H9 (cell line): Measurements from ENCODE around the gene DLGAP4. TPM values are rescaled to one million over a fixed set of nuclear protein-coding genes. Genes with fewer than 3 reads are reported as not detected.

Experiments used
- DNase-seq: peaks from one replicate; pipeline ENCODE4 v3.0.0-alpha.2; 2017
- H2AFZ ChIP-seq: one replicate; pipeline ENCODE4 v1.6.1; 2013; ENCODE audit warnings: mild to moderate bottlenecking, low read length, control low read depth, moderate library complexity
- H2AK5ac ChIP-seq: 2 replicates; pipeline ENCODE4 v1.6.1; 2013; ENCODE audit warnings: low read length, control low read depth, mixed read lengths; ENCODE audit not compliant: insufficient read length
- H2BK120ac ChIP-seq: one replicate; pipeline ENCODE4 v1.6.1; 2013; ENCODE audit warnings: low read depth, mild to moderate bottlenecking, low read length, control low read depth, inconsistent platforms; ENCODE audit not compliant: poor library complexity, severe bottlenecking
- H2BK12ac ChIP-seq: 2 replicates; pipeline ENCODE4 v1.6.1; 2013; ENCODE audit warnings: low read length, control low read depth, mixed read lengths, low read depth; ENCODE audit not compliant: insufficient read length
- H2BK15ac ChIP-seq: 2 replicates; pipeline ENCODE4 v1.6.1; 2013; ENCODE audit warnings: low read depth, low read length, control low read depth
- H2BK20ac ChIP-seq: one replicate; pipeline ENCODE4 v1.6.1; 2013; ENCODE audit warnings: low read depth, mild to moderate bottlenecking, low read length, control low read depth, inconsistent platforms; ENCODE audit not compliant: poor library complexity, severe bottlenecking
- H2BK5ac ChIP-seq: 2 replicates; pipeline ENCODE4 v1.6.1; 2013; ENCODE audit warnings: low read length, control low read depth, mixed read lengths; ENCODE audit not compliant: insufficient read length
- H3K14ac ChIP-seq: 2 replicates; pipeline ENCODE4 v1.6.1; 2013; ENCODE audit warnings: low read length, control low read depth; ENCODE audit not compliant: insufficient read depth
- H3K18ac ChIP-seq: 2 replicates; pipeline ENCODE4 v1.6.1; 2013; ENCODE audit warnings: low read depth, mild to moderate bottlenecking, mixed read lengths, low read length, control low read depth; ENCODE audit not compliant: insufficient read length
- H3K23ac ChIP-seq: 2 replicates; pipeline ENCODE4 v1.6.1; 2013; ENCODE audit warnings: low read length, control low read depth, mixed read lengths, low read depth; ENCODE audit not compliant: insufficient read length
- H3K23me2 ChIP-seq: 2 replicates; pipeline ENCODE4 v1.6.1; 2013; ENCODE audit warnings: low read depth, mild to moderate bottlenecking, mixed read lengths, low read length, control low read depth; ENCODE audit not compliant: insufficient read length, poor library complexity, severe bottlenecking
- H3K27ac ChIP-seq: 2 replicates; pipeline ENCODE4 v1.5.1; 2013; ENCODE audit warnings: low read length, control low read depth, mixed read lengths, low read depth; ENCODE audit not compliant: insufficient read length
- H3K27me3 ChIP-seq: 2 replicates; pipeline ENCODE4 v1.6.1; 2013; ENCODE audit warnings: low read length, control low read depth, inconsistent platforms; ENCODE audit not compliant: insufficient read depth
- H3K4ac ChIP-seq: 2 replicates; pipeline ENCODE4 v1.6.1; 2013; ENCODE audit warnings: low read depth, mild to moderate bottlenecking, control low read depth, inconsistent platforms, low read length, moderate library complexity
- H3K4me1 ChIP-seq: 2 replicates; pipeline ENCODE4 v1.6.1; 2013; ENCODE audit warnings: low read length, control low read depth, inconsistent platforms; ENCODE audit not compliant: insufficient read depth
- H3K4me2 ChIP-seq: 2 replicates; pipeline ENCODE4 v1.6.1; 2013; ENCODE audit warnings: low read length, control low read depth, mixed read lengths; ENCODE audit not compliant: insufficient read length, insufficient read depth
- H3K56ac ChIP-seq: 2 replicates; pipeline ENCODE4 v1.6.1; 2013; ENCODE audit warnings: low read depth, mild to moderate bottlenecking, mixed read lengths, low read length, control low read depth; ENCODE audit not compliant: insufficient read length
- H3K79me1 ChIP-seq: 2 replicates; pipeline ENCODE4 v1.6.1; 2013; ENCODE audit warnings: low read depth, mild to moderate bottlenecking, moderate library complexity, low read length, control low read depth, inconsistent platforms; ENCODE audit not compliant: insufficient read depth, poor library complexity, severe bottlenecking
- H3K79me2 ChIP-seq: 2 replicates; pipeline ENCODE4 v1.6.1; 2013; ENCODE audit warnings: low read length, control low read depth, inconsistent platforms; ENCODE audit not compliant: insufficient read depth
- H3K9ac ChIP-seq: 2 replicates; pipeline ENCODE4 v1.6.1; 2013; ENCODE audit warnings: low read length, control low read depth, mixed read lengths; ENCODE audit not compliant: insufficient read length; ENCODE audit errors: extremely low read depth
- H3K9me3 ChIP-seq: one replicate; pipeline ENCODE4 v1.6.1; 2013; ENCODE audit warnings: low read depth, low read length, inconsistent platforms; ENCODE audit not compliant: control insufficient read depth
- H3T11ph ChIP-seq: one replicate; pipeline ENCODE4 v1.6.1; 2013; ENCODE audit warnings: mild to moderate bottlenecking, low read length, control low read depth, inconsistent platforms
- H4K20me1 ChIP-seq: one replicate; pipeline ENCODE4 v1.6.1; 2013; ENCODE audit not compliant: control insufficient read depth, insufficient read length, insufficient read depth
- H4K5ac ChIP-seq: 2 replicates; pipeline ENCODE4 v1.6.1; 2013; ENCODE audit warnings: low read depth, mild to moderate bottlenecking, mixed read lengths, low read length, control low read depth; ENCODE audit not compliant: insufficient read length
- H4K8ac ChIP-seq: replicated peaks from 2 replicates; pipeline ENCODE4 v1.6.1; 2013; ENCODE audit warnings: low read length, control low read depth, mixed read lengths, low read depth; ENCODE audit not compliant: insufficient read length
- H4K91ac ChIP-seq: 2 replicates; pipeline ENCODE4 v1.6.1; 2013; ENCODE audit warnings: low read depth, mild to moderate bottlenecking, moderate library complexity, mixed read lengths, low read length, control low read depth; ENCODE audit not compliant: insufficient read length
- H3K27ac Mint-ChIP-seq, 3 experiments: 2 replicates in 2 of 3; 3 replicates in 1 of 3; pipeline ENCODE4 v1.8.0; 2020 to 2021; ENCODE audit warnings: mixed read lengths in 3 of 3, mild to moderate bottlenecking in 1 of 3, moderate library complexity in 1 of 3
- H3K27me3 Mint-ChIP-seq: 2 replicates; pipeline ENCODE4 v1.8.0; 2021; ENCODE audit warnings: low read depth, mild to moderate bottlenecking, moderate library complexity, mixed read lengths
- H3K36me3 Mint-ChIP-seq, 3 experiments: 2 replicates in 2 of 3; 3 replicates in 1 of 3; pipeline ENCODE4 v1.8.0; 2020 to 2021; ENCODE audit warnings: low read depth in 3 of 3, mixed read lengths in 3 of 3; ENCODE audit not compliant: insufficient read depth in 1 of 3
- H3K4me1 Mint-ChIP-seq, 2 experiments: 2 replicates each; pipeline ENCODE4 v1.8.0; 2020; ENCODE audit warnings: mixed read lengths in 2 of 2
- H3K4me3 Mint-ChIP-seq, 2 experiments: 2 replicates in 1 of 2; 3 replicates in 1 of 2; pipeline ENCODE4 v1.8.0; 2020 to 2021; ENCODE audit warnings: mild to moderate bottlenecking in 2 of 2, mixed read lengths in 2 of 2, moderate library complexity in 1 of 2
- H3K9me3 Mint-ChIP-seq, 2 experiments: 2 replicates in 1 of 2; 3 replicates in 1 of 2; pipeline ENCODE4 v1.8.0; 2020; ENCODE audit warnings: mild to moderate bottlenecking in 2 of 2, mixed read lengths in 2 of 2, moderate library complexity in 1 of 2
- WGBS: extraction: QIAGEN DNeasy Blood & Tissue Kit; methylation state at CpG from one replicate; pipeline ENCODE4 v1.1.7; 2013; ENCODE audit warnings: missing lambda C conversion rate, low lambda C conversion rate, mixed read lengths; ENCODE audit not compliant: insufficient read length; ENCODE audit errors: extremely low coverage; 5-methylcytosine and 5-hydroxymethylcytosine counted together
- total RNA-seq: library from RNA; stranded (reverse); gene quantifications from 2 replicates; pipeline ENCODE4 v1.2.1, GENCODE V29; 2021
- TF ChIP-seq, protein P1 (sequence below): fragments of 200-600 bp; sonication (generic); conservative IDR thresholded peaks from 3 replicates; pipeline ENCODE4 v1.8.0; 2021; ENCODE audit warnings: antibody characterized with exemption, mild to moderate bottlenecking

Gene DLGAP4
- total RNA-seq, 1 experiment from 2014 or later: 48.0 TPM

GRCh38 chr20:36317675-36318074, 11.5 kb downstream of the DLGAP4 start:
- no peak overlapping the region for H2BK20ac ChIP-seq
- no peak overlapping the region for H3K4me2 ChIP-seq
- no peaks in the 10 kb centered on the region for H3K9me3 ChIP-seq
- H3K27ac ChIP-seq: no peak overlapping the region
- peaks cover 12 to 23% of the 10 kb centered on the region in 2 experiments for H3K4me1 Mint-ChIP-seq
- H2BK15ac ChIP-seq: no peak overlapping the region
- H2AK5ac ChIP-seq: no peak overlapping the region
- no peak overlapping the region for H4K5ac ChIP-seq
- H3K56ac ChIP-seq: no peak overlapping the region
- no peak overlapping the region for H3K18ac ChIP-seq
- no peak overlapping the region for H4K8ac ChIP-seq
- H3K23ac ChIP-seq: no peak overlapping the region
- no peak overlapping the region for H2AFZ ChIP-seq
- H2BK120ac ChIP-seq: no peak overlapping the region
- no peak overlapping the region for H4K91ac ChIP-seq
- H4K20me1 ChIP-seq: no peaks in the 10 kb centered on the region
- peak; percentile 5 for DNase-seq
- H3K9me3 Mint-ChIP-seq: no peaks in the 10 kb centered on the region
- no peaks in the 10 kb centered on the region; a peak in 1 of 7 replicates for H3K36me3 Mint-ChIP-seq
- H3K79me1 ChIP-seq: no peaks in the 10 kb centered on the region
- H3K27ac Mint-ChIP-seq: no peak overlapping the region
- H3K4ac ChIP-seq: no peak overlapping the region
- no peaks in the 10 kb centered on the region for H3K23me2 ChIP-seq
- WGBS: no CpG with 5 or more reads among the region's 3 CpGs
- H3K27me3 ChIP-seq: no peaks in the 10 kb centered on the region
- H3T11ph ChIP-seq: no peak overlapping the region
- H3K27me3 Mint-ChIP-seq: peaks cover 9% of the 10 kb centered on the region
- H2BK12ac ChIP-seq: no peak overlapping the region
- no peaks in the 10 kb centered on the region for H3K79me2 ChIP-seq
- no peak overlapping the region for H3K14ac ChIP-seq
- no peak overlapping the region for H3K9ac ChIP-seq
- TF ChIP-seq, protein P1, sequence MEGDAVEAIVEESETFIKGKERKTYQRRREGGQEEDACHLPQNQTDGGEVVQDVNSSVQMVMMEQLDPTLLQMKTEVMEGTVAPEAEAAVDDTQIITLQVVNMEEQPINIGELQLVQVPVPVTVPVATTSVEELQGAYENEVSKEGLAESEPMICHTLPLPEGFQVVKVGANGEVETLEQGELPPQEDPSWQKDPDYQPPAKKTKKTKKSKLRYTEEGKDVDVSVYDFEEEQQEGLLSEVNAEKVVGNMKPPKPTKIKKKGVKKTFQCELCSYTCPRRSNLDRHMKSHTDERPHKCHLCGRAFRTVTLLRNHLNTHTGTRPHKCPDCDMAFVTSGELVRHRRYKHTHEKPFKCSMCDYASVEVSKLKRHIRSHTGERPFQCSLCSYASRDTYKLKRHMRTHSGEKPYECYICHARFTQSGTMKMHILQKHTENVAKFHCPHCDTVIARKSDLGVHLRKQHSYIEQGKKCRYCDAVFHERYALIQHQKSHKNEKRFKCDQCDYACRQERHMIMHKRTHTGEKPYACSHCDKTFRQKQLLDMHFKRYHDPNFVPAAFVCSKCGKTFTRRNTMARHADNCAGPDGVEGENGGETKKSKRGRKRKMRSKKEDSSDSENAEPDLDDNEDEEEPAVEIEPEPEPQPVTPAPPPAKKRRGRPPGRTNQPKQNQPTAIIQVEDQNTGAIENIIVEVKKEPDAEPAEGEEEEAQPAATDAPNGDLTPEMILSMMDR: no peak
- H3K4me3 Mint-ChIP-seq: no peak overlapping the region
- H3K4me1 ChIP-seq: no peaks in the 10 kb centered on the region
- H2BK5ac ChIP-seq: no peak overlapping the region
